Measurements from ENCODE around the gene PXK.

Gene PXK

DNA sequence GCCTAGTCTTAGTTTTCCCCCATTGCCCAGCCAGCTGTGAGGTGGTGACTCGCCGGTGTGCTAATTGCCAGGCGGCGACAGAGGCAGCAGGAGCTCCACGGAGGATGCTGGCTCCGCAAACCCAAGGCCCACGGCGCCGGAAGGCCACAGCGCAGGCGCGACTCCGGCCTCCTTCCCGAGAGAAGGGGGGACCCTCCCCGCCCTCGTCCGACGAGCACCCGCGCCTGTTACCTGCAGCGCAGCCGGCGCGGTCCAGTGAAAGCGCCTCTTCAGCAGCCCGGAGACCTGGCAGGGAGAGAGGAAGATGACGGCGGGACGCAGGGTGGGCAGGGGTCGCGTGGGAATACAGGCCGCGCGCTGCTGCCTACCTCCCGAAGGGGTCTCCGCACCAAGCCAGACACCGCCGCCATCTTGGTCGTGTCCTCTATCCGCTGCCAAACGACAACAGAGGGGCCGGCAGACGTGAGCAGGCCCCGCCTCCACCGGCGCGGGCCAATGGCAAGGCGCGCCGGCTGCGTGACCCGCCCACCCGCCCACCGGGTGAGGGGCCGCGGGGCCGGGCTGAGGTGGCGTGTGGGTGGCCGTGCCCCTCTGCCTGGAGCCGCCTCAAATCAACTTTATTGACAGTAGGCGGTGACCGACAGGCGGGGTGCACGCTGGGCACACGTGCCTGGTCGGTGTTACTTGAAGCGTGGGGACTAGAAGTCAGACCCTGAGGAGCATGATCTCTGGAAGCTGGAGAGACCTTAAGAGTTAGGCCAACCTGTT lies 100.9 kb downstream of the PXK start, which contains the start of gene PDHB (continued):
- TF ChIP-seq, protein P1, sequence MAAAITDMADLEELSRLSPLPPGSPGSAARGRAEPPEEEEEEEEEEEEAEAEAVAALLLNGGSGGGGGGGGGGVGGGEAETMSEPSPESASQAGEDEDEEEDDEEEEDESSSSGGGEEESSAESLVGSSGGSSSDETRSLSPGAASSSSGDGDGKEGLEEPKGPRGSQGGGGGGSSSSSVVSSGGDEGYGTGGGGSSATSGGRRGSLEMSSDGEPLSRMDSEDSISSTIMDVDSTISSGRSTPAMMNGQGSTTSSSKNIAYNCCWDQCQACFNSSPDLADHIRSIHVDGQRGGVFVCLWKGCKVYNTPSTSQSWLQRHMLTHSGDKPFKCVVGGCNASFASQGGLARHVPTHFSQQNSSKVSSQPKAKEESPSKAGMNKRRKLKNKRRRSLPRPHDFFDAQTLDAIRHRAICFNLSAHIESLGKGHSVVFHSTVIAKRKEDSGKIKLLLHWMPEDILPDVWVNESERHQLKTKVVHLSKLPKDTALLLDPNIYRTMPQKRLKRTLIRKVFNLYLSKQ (tag by site-specific recombination; IDR thresholded peaks at IDR 0.05; ENCODE audit: borderline replicate concordance), result no peak
- TF ChIP-seq EGR2 (tag by site-specific recombination; IDR thresholded peaks at IDR 0.05; ENCODE audit: low read depth) (peak; percentile 62), ZNF223 (tag by site-specific recombination; IDR thresholded peaks at IDR 0.05) (no peak), FEZF1 (tag by site-specific recombination; IDR thresholded peaks at IDR 0.05) (no peak), OSR2 (tag by site-specific recombination; IDR thresholded peaks at IDR 0.05) (no peak), ZNF626 (tag by site-specific recombination; IDR thresholded peaks at IDR 0.05) (no peak), ZSCAN16 (tag by site-specific recombination; IDR thresholded peaks at IDR 0.05) (no peak), ZNF174 (tag by site-specific recombination; IDR thresholded peaks at IDR 0.05) (no peak), ZNF558 (tag by site-specific recombination; IDR thresholded peaks at IDR 0.05) (no peak), ZNF701 (tag by site-specific recombination; IDR thresholded peaks at IDR 0.05) (no peak), ZFP69B (tag by site-specific recombination; IDR thresholded peaks at IDR 0.05) (no peak; the same call in 1 of the 2 replicates), PRDM2 (tag by site-specific recombination; IDR thresholded peaks at IDR 0.05; ENCODE audit: borderline replicate concordance) (no peak), ZNF600 (tag by site-specific recombination; IDR thresholded peaks at IDR 0.05) (no peak; the same call in 1 of the 2 replicates), ZNF292 (tag by site-specific recombination; IDR thresholded peaks at IDR 0.05; ENCODE audit: borderline replicate concordance, low read depth) (no peak), ZNF792 (tag by site-specific recombination; IDR thresholded peaks at IDR 0.05) (no peak), ZNF112 (tag by site-specific recombination; IDR thresholded peaks at IDR 0.05) (no peak), ZNF175 (tag by site-specific recombination; IDR thresholded peaks at IDR 0.05) (no peak), ZNF202 (tag by site-specific recombination; IDR thresholded peaks at IDR 0.05; ENCODE audit: borderline replicate concordance) (no peak), ZNF664 (tag by site-specific recombination; IDR thresholded peaks at IDR 0.05) (no peak), ZNF830 (tag by site-specific recombination; IDR thresholded peaks at IDR 0.05; ENCODE audit: low read depth) (no peak), ZNF2 (tag by site-specific recombination; IDR thresholded peaks at IDR 0.05) (0 out of 2 replicates have a peak, but pooled peaks have one; percentile 45), ZNF610 (tag by site-specific recombination; IDR thresholded peaks at IDR 0.05; ENCODE audit: borderline replicate concordance) (no peak)
- TF ChIP-seq, protein P2, sequence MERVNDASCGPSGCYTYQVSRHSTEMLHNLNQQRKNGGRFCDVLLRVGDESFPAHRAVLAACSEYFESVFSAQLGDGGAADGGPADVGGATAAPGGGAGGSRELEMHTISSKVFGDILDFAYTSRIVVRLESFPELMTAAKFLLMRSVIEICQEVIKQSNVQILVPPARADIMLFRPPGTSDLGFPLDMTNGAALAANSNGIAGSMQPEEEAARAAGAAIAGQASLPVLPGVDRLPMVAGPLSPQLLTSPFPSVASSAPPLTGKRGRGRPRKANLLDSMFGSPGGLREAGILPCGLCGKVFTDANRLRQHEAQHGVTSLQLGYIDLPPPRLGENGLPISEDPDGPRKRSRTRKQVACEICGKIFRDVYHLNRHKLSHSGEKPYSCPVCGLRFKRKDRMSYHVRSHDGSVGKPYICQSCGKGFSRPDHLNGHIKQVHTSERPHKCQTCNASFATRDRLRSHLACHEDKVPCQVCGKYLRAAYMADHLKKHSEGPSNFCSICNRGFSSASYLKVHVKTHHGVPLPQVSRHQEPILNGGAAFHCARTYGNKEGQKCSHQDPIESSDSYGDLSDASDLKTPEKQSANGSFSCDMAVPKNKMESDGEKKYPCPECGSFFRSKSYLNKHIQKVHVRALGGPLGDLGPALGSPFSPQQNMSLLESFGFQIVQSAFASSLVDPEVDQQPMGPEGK (tag by site-specific recombination; IDR thresholded peaks at IDR 0.05), result peak; percentile 94
- TF ChIP-seq, protein P3, sequence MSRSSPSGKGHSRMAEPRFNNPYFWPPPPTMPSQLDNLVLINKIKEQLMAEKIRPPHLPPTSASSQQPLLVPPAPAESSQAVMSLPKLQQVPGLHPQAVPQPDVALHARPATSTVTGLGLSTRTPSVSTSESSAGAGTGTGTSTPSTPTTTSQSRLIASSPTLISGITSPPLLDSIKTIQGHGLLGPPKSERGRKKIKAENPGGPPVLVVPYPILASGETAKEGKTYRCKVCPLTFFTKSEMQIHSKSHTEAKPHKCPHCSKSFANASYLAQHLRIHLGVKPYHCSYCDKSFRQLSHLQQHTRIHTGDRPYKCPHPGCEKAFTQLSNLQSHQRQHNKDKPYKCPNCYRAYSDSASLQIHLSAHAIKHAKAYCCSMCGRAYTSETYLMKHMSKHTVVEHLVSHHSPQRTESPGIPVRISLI (tag by site-specific recombination; IDR thresholded peaks at IDR 0.05), result no peak
- TF ChIP-seq, protein P4, sequence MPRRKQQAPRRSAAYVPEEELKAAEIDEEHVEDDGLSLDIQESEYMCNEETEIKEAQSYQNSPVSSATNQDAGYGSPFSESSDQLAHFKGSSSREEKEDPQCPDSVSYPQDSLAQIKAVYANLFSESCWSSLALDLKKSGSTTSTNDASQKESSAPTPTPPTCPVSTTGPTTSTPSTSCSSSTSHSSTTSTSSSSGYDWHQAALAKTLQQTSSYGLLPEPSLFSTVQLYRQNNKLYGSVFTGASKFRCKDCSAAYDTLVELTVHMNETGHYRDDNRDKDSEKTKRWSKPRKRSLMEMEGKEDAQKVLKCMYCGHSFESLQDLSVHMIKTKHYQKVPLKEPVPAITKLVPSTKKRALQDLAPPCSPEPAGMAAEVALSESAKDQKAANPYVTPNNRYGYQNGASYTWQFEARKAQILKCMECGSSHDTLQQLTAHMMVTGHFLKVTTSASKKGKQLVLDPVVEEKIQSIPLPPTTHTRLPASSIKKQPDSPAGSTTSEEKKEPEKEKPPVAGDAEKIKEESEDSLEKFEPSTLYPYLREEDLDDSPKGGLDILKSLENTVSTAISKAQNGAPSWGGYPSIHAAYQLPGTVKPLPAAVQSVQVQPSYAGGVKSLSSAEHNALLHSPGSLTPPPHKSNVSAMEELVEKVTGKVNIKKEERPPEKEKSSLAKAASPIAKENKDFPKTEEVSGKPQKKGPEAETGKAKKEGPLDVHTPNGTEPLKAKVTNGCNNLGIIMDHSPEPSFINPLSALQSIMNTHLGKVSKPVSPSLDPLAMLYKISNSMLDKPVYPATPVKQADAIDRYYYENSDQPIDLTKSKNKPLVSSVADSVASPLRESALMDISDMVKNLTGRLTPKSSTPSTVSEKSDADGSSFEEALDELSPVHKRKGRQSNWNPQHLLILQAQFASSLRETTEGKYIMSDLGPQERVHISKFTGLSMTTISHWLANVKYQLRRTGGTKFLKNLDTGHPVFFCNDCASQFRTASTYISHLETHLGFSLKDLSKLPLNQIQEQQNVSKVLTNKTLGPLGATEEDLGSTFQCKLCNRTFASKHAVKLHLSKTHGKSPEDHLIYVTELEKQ (tag by site-specific recombination; IDR thresholded peaks at IDR 0.05; ENCODE audit: borderline replicate concordance), result no peak

Data from HEK293 (cell line).